IMR-90 (cell line): ENCODE data around the gene ALOXE3. TPM values are rescaled to one million over a fixed set of nuclear protein-coding genes. Genes with fewer than 3 reads are reported as not detected.

Source experiments
- ATAC-seq: fragments of 200-7000 bp; cut with Tn5 transposase; 2 replicates; pipeline ENCODE4 v1.9.1; 2020; ENCODE audit warnings: low read depth, mild to moderate bottlenecking, moderate library complexity
- BruUV-seq: library from RNA; stranded (reverse); fragments of 400-500 nt; replicated peaks from 2 replicates; lab custom pipeline; 2021; lab: Mats Ljungman, UMichigan
- CTCF ChIA-PET: fragments of 300-600 bp; formaldehyde crosslinking; extraction: SDS; loops from one replicate; lab custom pipeline; 2021; ENCODE audit warnings: antibody characterized with exemption; lab: Yijun Ruan, JAX
- POLR2A ChIA-PET: fragments of 300-600 bp; sonication (Branson Sonifier 250); formaldehyde crosslinking; loops from one replicate; lab custom pipeline; 2022; ENCODE audit warnings: antibody characterized with exemption; ENCODE audit not compliant: unreplicated experiment; lab: Charles Lee
- DNase-seq: peaks from one replicate; pipeline ENCODE4 v3.0.0; 2013
- H2AFZ ChIP-seq: replicated peaks from 2 replicates; pipeline ENCODE3; 2013; ENCODE audit warnings: low read length, mild to moderate bottlenecking; ENCODE audit not compliant: poor library complexity
- H2AK5ac ChIP-seq: 2 replicates; pipeline ENCODE4 v1.6.1; 2013; ENCODE audit warnings: low read depth, low read length, inconsistent platforms
- H2AK9ac ChIP-seq: replicated peaks from 2 replicates; pipeline ENCODE3; 2013; ENCODE audit warnings: mild to moderate bottlenecking, low read depth, low read length, moderate library complexity; ENCODE audit not compliant: poor library complexity
- H2BK120ac ChIP-seq: 2 replicates; pipeline ENCODE4 v1.6.1; 2013; ENCODE audit warnings: low read depth, low read length, inconsistent platforms
- H2BK15ac ChIP-seq: 3 replicates; pipeline ENCODE4 v1.6.1; 2013; ENCODE audit warnings: low read depth, low read length, inconsistent platforms
- H2BK20ac ChIP-seq: 2 replicates; pipeline ENCODE4 v1.6.1; 2013; ENCODE audit warnings: low read depth, mild to moderate bottlenecking, inconsistent platforms, low read length, moderate library complexity
- H2BK5ac ChIP-seq: 2 replicates; pipeline ENCODE4 v1.6.1; 2013; ENCODE audit warnings: mild to moderate bottlenecking, low read depth, low read length, inconsistent platforms; ENCODE audit not compliant: poor library complexity, severe bottlenecking
- H3K14ac ChIP-seq: replicated peaks from 2 replicates; pipeline ENCODE4 v1.6.1; 2013; ENCODE audit warnings: low read depth, low read length, inconsistent platforms
- H3K18ac ChIP-seq: 2 replicates; pipeline ENCODE4 v1.6.1; 2013; ENCODE audit warnings: low read depth, low read length, control low read depth
- H3K23ac ChIP-seq: 2 replicates; pipeline ENCODE4 v1.6.1; 2013; ENCODE audit warnings: low read depth, low read length, inconsistent platforms
- H3K27ac ChIP-seq: 2 replicates; pipeline ENCODE4 v1.5.1; 2013; ENCODE audit warnings: mild to moderate bottlenecking, control low read depth, low read length; ENCODE audit not compliant: insufficient read depth
- H3K27me3 ChIP-seq: 2 replicates; pipeline ENCODE4 v1.6.1; 2013; ENCODE audit warnings: low read length; ENCODE audit not compliant: control insufficient read depth, insufficient read depth
- H3K36me3 ChIP-seq: 2 replicates; pipeline ENCODE4 v1.6.1; 2013; ENCODE audit warnings: low read length, mixed read lengths; ENCODE audit not compliant: control insufficient read depth, insufficient read depth
- H3K4ac ChIP-seq: 2 replicates; pipeline ENCODE4 v1.6.1; 2013; ENCODE audit warnings: low read depth, low read length, inconsistent platforms
- H3K4me1 ChIP-seq: 2 replicates; pipeline ENCODE4 v1.6.1; 2013; ENCODE audit warnings: low read length, mixed read lengths; ENCODE audit not compliant: control insufficient read depth, insufficient read depth
- H3K4me2 ChIP-seq: 2 replicates; pipeline ENCODE4 v1.6.1; 2013; ENCODE audit warnings: low read depth, mild to moderate bottlenecking, control low read depth, low read length, moderate library complexity
- H3K4me3 ChIP-seq: 2 replicates; pipeline ENCODE4 v1.5.1; 2013; ENCODE audit warnings: low read depth, mild to moderate bottlenecking, control low read depth, low read length, moderate library complexity; ENCODE audit not compliant: insufficient read depth
- H3K56ac ChIP-seq: 2 replicates; pipeline ENCODE4 v1.6.1; 2013; ENCODE audit warnings: low read length, inconsistent platforms; ENCODE audit not compliant: insufficient read depth; ENCODE audit errors: extremely low read depth
- H3K79me1 ChIP-seq, 2 experiments: 2 replicates each; pipeline ENCODE4 v1.6.1; 2013; ENCODE audit warnings: low read length in 2 of 2, inconsistent platforms in 1 of 2, low read depth in 1 of 2
- H3K9ac ChIP-seq: 2 replicates; pipeline ENCODE4 v1.6.1; 2013; ENCODE audit warnings: low read depth, low read length, control low read depth
- H3K9me1 ChIP-seq: 2 replicates; pipeline ENCODE4 v1.6.1; 2013; ENCODE audit warnings: low read length, inconsistent platforms; ENCODE audit not compliant: insufficient read depth
- H3K9me3 ChIP-seq: 2 replicates; pipeline ENCODE4 v1.6.1; 2013; ENCODE audit warnings: low read length; ENCODE audit not compliant: control insufficient read depth, insufficient read depth
- H4K20me1 ChIP-seq: 2 replicates; pipeline ENCODE4 v1.6.1; 2013; ENCODE audit warnings: low read length, inconsistent platforms; ENCODE audit not compliant: insufficient read depth
- H4K5ac ChIP-seq: 2 replicates; pipeline ENCODE4 v1.6.1; 2013; ENCODE audit warnings: mild to moderate bottlenecking, low read depth, low read length, control low read depth
- H4K8ac ChIP-seq, 2 experiments: 2 replicates each; pipeline ENCODE4 v1.6.1; 2013; ENCODE audit warnings: low read depth in 2 of 2, low read length in 2 of 2, control low read depth in 1 of 2, inconsistent platforms in 1 of 2
- H4K91ac ChIP-seq: 2 replicates; pipeline ENCODE4 v1.6.1; 2013; ENCODE audit warnings: low read depth, low read length, inconsistent platforms; ENCODE audit not compliant: insufficient read depth
- BHLHE40 ChIP-seq: fragments of 150-350 bp; IDR thresholded peaks from 2 replicates; pipeline ENCODE4 v1.6.1; 2016; ENCODE audit warnings: mild to moderate bottlenecking, low read depth, low read length
- CEBPB ChIP-seq: IDR thresholded peaks from 2 replicates; pipeline ENCODE4 v1.6.1; 2012; ENCODE audit warnings: low read depth, low read length, improper control_type of control experiment
- FOS ChIP-seq: fragments of 150-350 bp; IDR thresholded peaks from 2 replicates; pipeline ENCODE4 v1.6.1; 2016; ENCODE audit warnings: low read depth, low read length
- MAFK ChIP-seq: IDR thresholded peaks from 2 replicates; pipeline ENCODE4 v1.6.1; 2012; ENCODE audit warnings: low read depth, low read length, improper control_type of control experiment
- MAZ ChIP-seq: IDR thresholded peaks from 2 replicates; pipeline ENCODE4 v1.6.1; 2012; ENCODE audit warnings: low read depth, mild to moderate bottlenecking, low read length, improper control_type of control experiment, moderate library complexity, borderline replicate concordance
- MXI1 ChIP-seq: IDR thresholded peaks from 2 replicates; pipeline ENCODE4 v1.6.1; 2012; ENCODE audit warnings: low read depth, mild to moderate bottlenecking, low read length, moderate library complexity, borderline replicate concordance
- NFE2L2 ChIP-seq: fragments of 150-350 bp; IDR thresholded peaks from 2 replicates; pipeline ENCODE4 v1.6.1; 2016; ENCODE audit warnings: low read depth, mild to moderate bottlenecking, low read length
- POLR2A ChIP-seq: IDR thresholded peaks from 2 replicates; pipeline ENCODE4 v1.6.1; 2012; ENCODE audit warnings: mild to moderate bottlenecking, low read depth, low read length
- RAD21 ChIP-seq: IDR thresholded peaks from 2 replicates; pipeline ENCODE4 v1.6.1; 2012; ENCODE audit warnings: low read length, improper control_type of control experiment
- RCOR1 ChIP-seq: IDR thresholded peaks from 2 replicates; pipeline ENCODE4 v1.6.1; 2012; ENCODE audit warnings: mild to moderate bottlenecking, low read length, improper control_type of control experiment; ENCODE audit not compliant: insufficient replicate concordance
- RFX5 ChIP-seq: IDR thresholded peaks from 2 replicates; pipeline ENCODE4 v1.8.0; 2012; ENCODE audit warnings: low read depth, mild to moderate bottlenecking, low read length, moderate library complexity
- SMC3 ChIP-seq: fragments of 150-350 bp; IDR thresholded peaks from 2 replicates; pipeline ENCODE4 v1.6.1; 2016; ENCODE audit warnings: low read depth, mild to moderate bottlenecking, antibody characterized with exemption, low read length, moderate library complexity
- WGBS, 2 experiments: methylation state at CpG; one replicate each; pipeline versions ENCODE4 v1.1.5 to v1.1.7; 2013; ENCODE audit warnings: missing lambda C conversion rate in 2 of 2; ENCODE audit not compliant: insufficient read length in 1 of 2; ENCODE audit errors: extremely low coverage in 2 of 2; 5-methylcytosine and 5-hydroxymethylcytosine counted together
- dilution Hi-C: fragments of 300-500 bp; cut with HindIII; formaldehyde crosslinking; loops from one replicate; pipeline ENCODE4 v1.14.3; 2018; ENCODE audit warnings: low sequenced_read_pairs; ENCODE audit not compliant: unreplicated experiment
- in situ Hi-C: fragments of 300-500 bp; cut with MboI; formaldehyde crosslinking; loops from 3 replicates; pipeline ENCODE4 v1.14.3; 2019; ENCODE audit warnings: low sequenced_read_pairs, inconsistent platforms, mixed read lengths
- intact Hi-C: fragments of 100-400 bp; cut with micrococcal nuclease; formaldehyde crosslinking; loops from 2 replicates; pipeline ENCODE4 v1.10.0; 2022
- polyA plus RNA-seq, 3 experiments: library from polyadenylated mRNA; depleted of rRNA; stranded (reverse); fragments of >200 nt; gene quantifications; 2 replicates each; pipeline ENCODE4 v1.2.3, GENCODE V29; 2012; ENCODE audit warnings: low replicate concordance in 1 of 3
- total RNA-seq: library from RNA; depleted of rRNA; stranded (reverse); fragments of >200 nt; gene quantifications from 2 replicates; pipeline ENCODE4 v1.2.3, GENCODE V29; 2012
- TF ChIP-seq, protein P1 (sequence below): fragments of 150-350 bp; IDR thresholded peaks from 2 replicates; pipeline ENCODE4 v1.6.1; 2016; ENCODE audit warnings: low read depth, mild to moderate bottlenecking, low read length, moderate library complexity, borderline replicate concordance
- TF ChIP-seq, protein P2 (sequence below): fragments of 150-350 bp; IDR thresholded peaks from 2 replicates; pipeline ENCODE4 v1.6.1; 2017; ENCODE audit warnings: mild to moderate bottlenecking, antibody characterized with exemption, low read length, low read depth
- TF ChIP-seq, protein P3 (sequence below): conservative IDR thresholded peaks from 2 replicates; pipeline ENCODE4 v1.5.1; 2012; ENCODE audit warnings: mild to moderate bottlenecking, low read depth, low read length, improper control_type of control experiment

The ALOXE3 gene
- total and polyA plus RNA-seq, 2 of the 4 experiments (the other 2 are of a cell fraction): under 0.01 to 0.26 TPM

DNA sequence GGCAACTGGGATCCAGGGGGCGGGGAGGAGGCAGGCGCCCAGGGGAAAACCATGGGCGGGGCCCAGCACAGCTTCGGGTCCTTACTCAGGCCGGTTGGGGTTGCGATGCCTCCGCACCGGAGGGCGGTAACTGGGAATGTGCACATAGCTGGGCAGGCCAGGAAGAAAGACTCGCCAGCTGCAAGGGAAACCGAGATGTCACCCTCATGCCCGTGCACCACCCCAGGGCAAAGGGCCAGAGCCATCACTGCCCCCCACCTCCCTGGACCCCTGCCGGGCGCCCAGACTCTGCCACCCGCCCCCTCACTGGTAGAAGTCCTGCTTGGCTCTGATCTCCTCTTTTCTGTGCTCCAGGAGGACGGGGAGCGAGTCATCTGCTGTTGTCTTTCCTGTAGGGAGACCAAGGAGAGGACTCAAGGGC, 37.5 kb downstream of the ALOXE3 start:
- no peak overlapping the region for H3K4me2 ChIP-seq
- H2BK20ac ChIP-seq: no peak overlapping the region
- no peak overlapping the region for H3K4ac ChIP-seq
- no peak overlapping the region for H3K9ac ChIP-seq
- no peak overlapping the region for H3K27ac ChIP-seq
- POLR2A ChIA-PET: no interaction called here
- H2BK5ac ChIP-seq: no peak overlapping the region
- TF ChIP-seq MAZ (no peak), RFX5 (no peak), MXI1 (no peak), MAFK (no peak), RCOR1 (no peak), NFE2L2 (no peak), BHLHE40 (no peak), POLR2A (no peak), RAD21 (no peak), CEBPB (no peak), FOS (no peak), SMC3 (no peak)
- TF ChIP-seq, protein P1, sequence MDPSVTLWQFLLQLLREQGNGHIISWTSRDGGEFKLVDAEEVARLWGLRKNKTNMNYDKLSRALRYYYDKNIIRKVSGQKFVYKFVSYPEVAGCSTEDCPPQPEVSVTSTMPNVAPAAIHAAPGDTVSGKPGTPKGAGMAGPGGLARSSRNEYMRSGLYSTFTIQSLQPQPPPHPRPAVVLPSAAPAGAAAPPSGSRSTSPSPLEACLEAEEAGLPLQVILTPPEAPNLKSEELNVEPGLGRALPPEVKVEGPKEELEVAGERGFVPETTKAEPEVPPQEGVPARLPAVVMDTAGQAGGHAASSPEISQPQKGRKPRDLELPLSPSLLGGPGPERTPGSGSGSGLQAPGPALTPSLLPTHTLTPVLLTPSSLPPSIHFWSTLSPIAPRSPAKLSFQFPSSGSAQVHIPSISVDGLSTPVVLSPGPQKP: no peak
- TF ChIP-seq, protein P2, sequence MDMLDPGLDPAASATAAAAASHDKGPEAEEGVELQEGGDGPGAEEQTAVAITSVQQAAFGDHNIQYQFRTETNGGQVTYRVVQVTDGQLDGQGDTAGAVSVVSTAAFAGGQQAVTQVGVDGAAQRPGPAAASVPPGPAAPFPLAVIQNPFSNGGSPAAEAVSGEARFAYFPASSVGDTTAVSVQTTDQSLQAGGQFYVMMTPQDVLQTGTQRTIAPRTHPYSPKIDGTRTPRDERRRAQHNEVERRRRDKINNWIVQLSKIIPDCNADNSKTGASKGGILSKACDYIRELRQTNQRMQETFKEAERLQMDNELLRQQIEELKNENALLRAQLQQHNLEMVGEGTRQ: no peak
- TF ChIP-seq, protein P3, sequence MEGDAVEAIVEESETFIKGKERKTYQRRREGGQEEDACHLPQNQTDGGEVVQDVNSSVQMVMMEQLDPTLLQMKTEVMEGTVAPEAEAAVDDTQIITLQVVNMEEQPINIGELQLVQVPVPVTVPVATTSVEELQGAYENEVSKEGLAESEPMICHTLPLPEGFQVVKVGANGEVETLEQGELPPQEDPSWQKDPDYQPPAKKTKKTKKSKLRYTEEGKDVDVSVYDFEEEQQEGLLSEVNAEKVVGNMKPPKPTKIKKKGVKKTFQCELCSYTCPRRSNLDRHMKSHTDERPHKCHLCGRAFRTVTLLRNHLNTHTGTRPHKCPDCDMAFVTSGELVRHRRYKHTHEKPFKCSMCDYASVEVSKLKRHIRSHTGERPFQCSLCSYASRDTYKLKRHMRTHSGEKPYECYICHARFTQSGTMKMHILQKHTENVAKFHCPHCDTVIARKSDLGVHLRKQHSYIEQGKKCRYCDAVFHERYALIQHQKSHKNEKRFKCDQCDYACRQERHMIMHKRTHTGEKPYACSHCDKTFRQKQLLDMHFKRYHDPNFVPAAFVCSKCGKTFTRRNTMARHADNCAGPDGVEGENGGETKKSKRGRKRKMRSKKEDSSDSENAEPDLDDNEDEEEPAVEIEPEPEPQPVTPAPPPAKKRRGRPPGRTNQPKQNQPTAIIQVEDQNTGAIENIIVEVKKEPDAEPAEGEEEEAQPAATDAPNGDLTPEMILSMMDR: no peak
- H3K56ac ChIP-seq: no peak overlapping the region
- H3K4me3 ChIP-seq: no peak overlapping the region
- H2BK120ac ChIP-seq: no peak overlapping the region
- no peak overlapping the region for H2BK15ac ChIP-seq
- no peak overlapping the region for H2AFZ ChIP-seq
- CTCF ChIA-PET: interaction anchor here (0.6 to 1.0 kb wide), 2 partner anchors 38 to 217 kb away, joined by 3 read pairs; no protein-coding TSS in a partner anchor
- no peaks in the 10 kb centered on the region for H3K9me3 ChIP-seq
- H3K23ac ChIP-seq: no peak overlapping the region
- H3K14ac ChIP-seq: no peak overlapping the region
- no peaks in the 10 kb centered on the region for H3K36me3 ChIP-seq
- ATAC-seq (no peak), DNase-seq (no peak)
- intact Hi-C loops (loop anchor here (1.0 to 5.0 kb wide), 2 partner anchors 37 to 76 kb away; partner anchors contain the start of gene ALOXE3), in situ Hi-C loops (loop anchor here (25.0 kb wide), 2 partner anchors 231 to 681 kb away; partner anchors contain the start of genes ARHGEF15 and SPDYE4), dilution Hi-C loops (no loop called here)
- H4K20me1 ChIP-seq: no peaks in the 10 kb centered on the region
- H2AK9ac ChIP-seq: no peak overlapping the region
- no peak overlapping the region for H3K18ac ChIP-seq
- peaks cover 60% of the 10 kb centered on the region for H3K27me3 ChIP-seq
- no TSS peak for BruUV-seq
- no peak overlapping the region for H4K5ac ChIP-seq
- WGBS, 2 experiments: 9% methylated on average over 4 of the region's 17 CpGs; no CpG with 5 or more reads in 1 of the 2 experiments
- H3K79me1 ChIP-seq: no peaks in the 10 kb centered on the region
- H4K8ac ChIP-seq: no peak overlapping the region
- H3K4me1 ChIP-seq: 0 out of 2 replicates have a peak, but pooled peaks cover 1% of the 10 kb centered on the region
- H2AK5ac ChIP-seq: no peak overlapping the region
- H3K9me1 ChIP-seq: no peaks in the 10 kb centered on the region
- no peak overlapping the region for H4K91ac ChIP-seq
